GM10248 (cell line): ENCODE data around the gene RNH1.

Experiments used
- CTCF ChIA-PET: fragments of 300-600 bp; sonication (Branson Sonifier 250); formaldehyde crosslinking; extraction: SDS; loops from one replicate; lab custom pipeline; 2021; ENCODE audit warnings: antibody characterized with exemption; lab: Yijun Ruan, JAX
- POLR2A ChIA-PET: fragments of 350-650 bp; sonication (Branson Sonifier 250); formaldehyde crosslinking; extraction: SDS; loops from one replicate; lab custom pipeline; 2020; ENCODE audit warnings: antibody characterized with exemption; lab: Yijun Ruan, JAX
- DNase-seq: peaks from one replicate; pipeline ENCODE4 v3.0.0; 2012; ENCODE audit errors: extremely low spot score
- CTCF ChIP-seq: IDR thresholded peaks from 2 replicates; pipeline ENCODE4 v1.5.1; 2012; ENCODE audit warnings: mild to moderate bottlenecking, low read depth; ENCODE audit errors: extremely low read depth, missing control alignments, control extremely low read depth

The RNH1 gene

GRCh38 chr11:453564-453963, 53.5 kb downstream of the RNH1 start:
- TF ChIP-seq CTCF = no peak
- ChIA-PET POLR2A (no interaction called here), CTCF (interaction anchor here (1.5 kb wide), 1 partner anchor 136 kb away, joined by 3 read pairs; no protein-coding TSS in a partner anchor)
- DNase-seq = no peak

GRCh38 chr11:452916-453527, 54.0 kb downstream of the RNH1 start:
- ChIA-PET POLR2A (no interaction called here), CTCF (no interaction called here)
- no peak for DNase-seq
- no peak for TF ChIP-seq CTCF

- no peak for TF ChIP-seq CTCF
- ChIA-PET CTCF (no interaction called here), POLR2A (no interaction called here)
- DNase-seq = no peak
These were observed 54.8 kb downstream of the RNH1 start for GRCh38 chr11:452203-452744.

- no peak for TF ChIP-seq CTCF
- POLR2A ChIA-PET = no interaction called here
- no peak for DNase-seq
- CTCF ChIA-PET = no interaction called here
These were observed 55.3 kb downstream of the RNH1 start for GRCh38 chr11:451738-452137.

GRCh38 chr11:450809-451451, 56.1 kb downstream of the RNH1 start:
- peak; percentile 51 for DNase-seq
- peak; percentile 45 for TF ChIP-seq CTCF
- POLR2A ChIA-PET = no interaction called here
- CTCF ChIA-PET = no interaction called here

- CTCF ChIA-PET = interaction anchor here (0.7 to 3.1 kb wide), 8 partner anchors 10 to 280 kb away, joined by 3 to 18 read pairs (median 6); partner anchors contain the start of gene RNH1
- TF ChIP-seq CTCF = peak; percentile 0
- POLR2A ChIA-PET = interaction anchor here (0.6 to 0.9 kb wide), 2 partner anchors 43 to 109 kb away, joined by 3 to 4 read pairs; no protein-coding TSS in a partner anchor
- peak; percentile 95 for DNase-seq
These were observed 56.9 kb downstream of the RNH1 start, which contains the start of gene PTDSS2 for GRCh38 chr11:449889-450808. Gene PTDSS2 (plus strand): TSS chr11:450279. CDS start chr11:450456, 177 bp downstream.
